ENCODE results near the gene ZAR1L. TPM values are rescaled to one million over a fixed set of nuclear protein-coding genes. Genes with fewer than 3 reads are reported as not detected.

The ZAR1L gene
- total and polyA plus RNA-seq, 2 of the 4 experiments (the other 2 are of a cell fraction): not detected

DNA sequence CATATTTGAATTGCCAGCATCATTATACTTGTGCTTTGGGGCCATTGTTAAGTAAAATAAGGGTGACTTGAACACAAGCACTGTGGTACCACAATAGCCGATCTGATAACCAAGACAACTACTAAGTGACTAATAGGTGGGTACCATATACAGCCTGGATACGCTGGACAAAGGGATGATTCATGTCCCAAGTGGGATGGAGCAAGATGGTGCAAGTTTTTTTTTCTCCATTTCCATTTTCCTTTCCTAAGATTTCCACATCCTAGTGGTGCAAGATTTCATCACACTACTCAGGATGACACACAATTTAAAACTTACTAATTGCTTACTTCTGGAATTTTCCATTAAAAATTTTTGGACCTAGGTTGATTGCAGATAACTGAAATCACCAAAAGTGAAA is 15.3 kb upstream of the ZAR1L start:
- Histone ChIP-seq H3K27ac (ENCODE audit: insufficient read depth, low read length) (no peak overlapping the region), H4K20me1 (ENCODE audit: insufficient read depth, low read length) (no peaks in the 10 kb centered on the region), H3K56ac (ENCODE audit: extremely low read depth, insufficient read depth, low read length) (no peak overlapping the region), H2AK9ac (replicated peaks; ENCODE audit: low read depth, low read length, poor library complexity) (no peak overlapping the region), H3K27me3 (ENCODE audit: control insufficient read depth, insufficient read depth, low read length) (no peaks in the 10 kb centered on the region), H3K4me1 (ENCODE audit: control insufficient read depth, insufficient read depth, low read length) (peaks cover 2% of the 10 kb centered on the region; the same call in 1 of the 2 replicates), H4K5ac (ENCODE audit: low read depth, low read length) (no peak overlapping the region), H3K4me2 (ENCODE audit: low read depth, low read length) (no peak overlapping the region), H3K4me3 (ENCODE audit: insufficient read depth, low read depth, low read length) (no peak overlapping the region), H3K9me3 (ENCODE audit: control insufficient read depth, insufficient read depth, low read length) (no peaks in the 10 kb centered on the region), H3K79me1 (ENCODE audit: low read depth in 1 of 2, low read length in 2 of 2) (peaks cover 0 to 2% of the 10 kb centered on the region in 2 experiments; a peak in 2 of 4 replicates), H3K14ac (replicated peaks; ENCODE audit: low read depth, low read length) (no peak overlapping the region), H2BK5ac (ENCODE audit: low read depth, low read length, poor library complexity, severe bottlenecking) (no peak overlapping the region), H3K9ac (ENCODE audit: low read depth, low read length) (no peak overlapping the region), H2BK20ac (ENCODE audit: low read depth, low read length) (no peak overlapping the region), H3K36me3 (ENCODE audit: control insufficient read depth, insufficient read depth, low read length) (0 out of 2 replicates have a peak, but pooled peaks cover 4% of the 10 kb centered on the region), H2BK120ac (ENCODE audit: low read depth, low read length) (no peak overlapping the region), H3K23ac (ENCODE audit: low read depth, low read length) (no peak overlapping the region), H2AFZ (replicated peaks; ENCODE audit: low read length, poor library complexity) (peak overlapping the region; percentile 39), H3K4ac (ENCODE audit: low read depth, low read length) (no peak overlapping the region), H2BK15ac (ENCODE audit: low read depth, low read length) (no peak overlapping the region), H3K9me1 (ENCODE audit: insufficient read depth, low read length) (no peaks in the 10 kb centered on the region), H4K91ac (ENCODE audit: insufficient read depth, low read depth, low read length) (no peak overlapping the region), H2AK5ac (ENCODE audit: low read depth, low read length) (no peak overlapping the region), H4K8ac (ENCODE audit: low read depth in 2 of 2, low read length in 2 of 2) (no peak overlapping the region), H3K18ac (ENCODE audit: low read depth, low read length) (no peak overlapping the region)
- dilution Hi-C loops (cut with HindIII; ENCODE audit: low sequenced_read_pairs, unreplicated experiment): no loop called here
- DNase-seq (peak; percentile 71), ATAC-seq (ENCODE audit: low read depth) (peak; percentile 65)
- BruUV-seq (replicated peaks): no TSS peak
- ChIA-PET POLR2A (ENCODE audit: unreplicated experiment) (no interaction called here), CTCF (no interaction called here)
- intact Hi-C loops (cut with micrococcal nuclease): no loop called here
- TF ChIP-seq, protein P1, sequence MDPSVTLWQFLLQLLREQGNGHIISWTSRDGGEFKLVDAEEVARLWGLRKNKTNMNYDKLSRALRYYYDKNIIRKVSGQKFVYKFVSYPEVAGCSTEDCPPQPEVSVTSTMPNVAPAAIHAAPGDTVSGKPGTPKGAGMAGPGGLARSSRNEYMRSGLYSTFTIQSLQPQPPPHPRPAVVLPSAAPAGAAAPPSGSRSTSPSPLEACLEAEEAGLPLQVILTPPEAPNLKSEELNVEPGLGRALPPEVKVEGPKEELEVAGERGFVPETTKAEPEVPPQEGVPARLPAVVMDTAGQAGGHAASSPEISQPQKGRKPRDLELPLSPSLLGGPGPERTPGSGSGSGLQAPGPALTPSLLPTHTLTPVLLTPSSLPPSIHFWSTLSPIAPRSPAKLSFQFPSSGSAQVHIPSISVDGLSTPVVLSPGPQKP (IDR thresholded peaks at IDR 0.05; ENCODE audit: borderline replicate concordance, low read depth, low read length): no peak
- TF ChIP-seq CEBPB (IDR thresholded peaks at IDR 0.05; ENCODE audit: low read depth, low read length) (peak; percentile 89), FOS (IDR thresholded peaks at IDR 0.05; ENCODE audit: low read depth, low read length) (peak; percentile 34; the same call in 1 of the 2 replicates), RCOR1 (IDR thresholded peaks at IDR 0.05; ENCODE audit: insufficient replicate concordance, low read length) (no peak), CHD1 (IDR thresholded peaks at IDR 0.05; ENCODE audit: low read depth, low read length) (no peak)
- in situ Hi-C loops (cut with MboI; ENCODE audit: low sequenced_read_pairs): no loop called here
- no CpG with 5 or more reads among the region's 2 CpGs for WGBS, 2 experiments (ENCODE audit: extremely low coverage in 2 of 2, insufficient read length in 1 of 2)
